Endothelial cell of umbilical vein (primary cell): Measurements from ENCODE around the gene TCF7L2. TPM values are rescaled to one million over a fixed set of nuclear protein-coding genes. Genes with fewer than 3 reads are reported as not detected.

Experiments
- BruUV-seq: library from RNA; stranded (reverse); fragments of 400-500 nt; replicated peaks from 2 replicates; lab custom pipeline; 2021; lab: Mats Ljungman, UMichigan
- CTCF ChIA-PET: fragments of 300-600, 350-600 bp; sonication (Branson Sonifier 250); formaldehyde crosslinking; loops from one replicate; lab custom pipeline; 2021; ENCODE audit warnings: antibody characterized with exemption, inconsistent platforms; lab: Charles Lee
- POLR2A ChIA-PET: fragments of 300-600, 350-600 bp; sonication (Branson Sonifier 250); formaldehyde crosslinking; loops from one replicate; lab custom pipeline; 2021; ENCODE audit warnings: antibody characterized with exemption, inconsistent platforms; lab: Charles Lee
- DNase-seq: peaks from one replicate; pipeline ENCODE4 v3.0.0-alpha.2; 2011; ENCODE audit warnings: low read depth, low spot score
- FAIRE-seq: peaks from 2 replicates; lab custom pipeline; 2011; peaks lifted over from hg19 to GRCh38; lab: Jason Lieb, UNC
- H2AFZ ChIP-seq: 2 replicates; pipeline ENCODE4 v1.6.0; 2012; ENCODE audit warnings: low read depth, low read length, control low read depth, inconsistent platforms
- H3K27ac ChIP-seq: 2 replicates; pipeline ENCODE4 v1.5.1; 2011; ENCODE audit warnings: low read depth, mild to moderate bottlenecking, control low read depth, low read length, moderate library complexity; ENCODE audit not compliant: insufficient read depth
- H3K27me3 ChIP-seq, 2 experiments: 2 replicates each; pipeline versions ENCODE4 v1.6.0 to v1.6.1; 2011; ENCODE audit warnings: low read length in 2 of 2, mixed read lengths in 1 of 2; ENCODE audit not compliant: control insufficient read depth in 2 of 2, insufficient read depth in 2 of 2
- H3K36me3 ChIP-seq, 2 experiments: 2 replicates in 1 of 2; 3 replicates in 1 of 2; pipeline ENCODE4 v1.5.1; 2011; ENCODE audit warnings: low read length in 2 of 2, mild to moderate bottlenecking in 1 of 2, moderate library complexity in 1 of 2; ENCODE audit not compliant: control insufficient read depth in 2 of 2, insufficient read depth in 2 of 2; ENCODE audit errors: extremely low read depth in 1 of 2
- H3K4me1 ChIP-seq: 3 replicates; pipeline ENCODE4 v1.5.1; 2011; ENCODE audit warnings: mild to moderate bottlenecking, low read length; ENCODE audit not compliant: control insufficient read depth, insufficient read depth; ENCODE audit errors: extremely low read depth
- H3K4me2 ChIP-seq: 2 replicates; pipeline ENCODE4 v1.6.1; 2011; ENCODE audit warnings: low read length, control low read depth, mixed read lengths; ENCODE audit not compliant: insufficient read depth
- H3K4me3 ChIP-seq, 3 experiments: fragments of 200-600 bp in 1 of 3; sonication (generic), shearing (Covaris generic) in 1 of 3; replicated peaks in 1 of 3; 2 replicates each; pipeline ENCODE4 v1.5.1; 2011 to 2016; ENCODE audit warnings: control low read depth in 3 of 3, low read length in 3 of 3, mild to moderate bottlenecking in 2 of 3, inconsistent platforms in 1 of 3, low read depth in 1 of 3, moderate library complexity in 1 of 3; ENCODE audit not compliant: insufficient read depth in 1 of 3
- H3K79me2 ChIP-seq: 2 replicates; pipeline ENCODE4 v1.6.0; 2012; ENCODE audit warnings: low read length, inconsistent platforms; ENCODE audit not compliant: control insufficient read depth, insufficient read depth
- H3K9ac ChIP-seq: replicated peaks from 2 replicates; pipeline ENCODE3; 2011; ENCODE audit warnings: low read length, control low read depth; ENCODE audit not compliant: insufficient read depth; ENCODE audit errors: extremely low read depth
- H3K9me1 ChIP-seq: replicated peaks from 3 replicates; pipeline ENCODE4 v1.6.0; 2011; ENCODE audit warnings: mild to moderate bottlenecking, low read length; ENCODE audit not compliant: control insufficient read depth, insufficient read depth; ENCODE audit errors: extremely low read depth
- H3K9me3 ChIP-seq: replicated peaks from 2 replicates; pipeline ENCODE4 v1.5.1; 2012; ENCODE audit warnings: low read length, inconsistent platforms; ENCODE audit not compliant: control insufficient read depth, insufficient read depth
- H4K20me1 ChIP-seq: replicated peaks from 2 replicates; pipeline ENCODE3; 2011; ENCODE audit warnings: mild to moderate bottlenecking, low read length; ENCODE audit not compliant: control insufficient read depth, insufficient read depth; ENCODE audit errors: extremely low read depth
- EZH2 ChIP-seq: IDR thresholded peaks from 2 replicates; pipeline ENCODE4 v1.6.1; 2012; ENCODE audit warnings: borderline replicate concordance, low read depth, mild to moderate bottlenecking, moderate library complexity, low read length, inconsistent platforms; ENCODE audit not compliant: severe bottlenecking
- FOS ChIP-seq: IDR thresholded peaks from 2 replicates; pipeline ENCODE4 v1.6.1; 2011; ENCODE audit warnings: mild to moderate bottlenecking, low read length, moderate library complexity, borderline replicate concordance; ENCODE audit not compliant: insufficient read depth
- GATA2 ChIP-seq: IDR thresholded peaks from 2 replicates; pipeline ENCODE4 v1.7.0; 2011; ENCODE audit warnings: low read depth, mild to moderate bottlenecking, moderate library complexity, mixed read lengths, low read length; ENCODE audit not compliant: insufficient read length, insufficient read depth
- JUN ChIP-seq: IDR thresholded peaks from 2 replicates; pipeline ENCODE4 v1.6.1; 2011; ENCODE audit warnings: borderline replicate concordance, low read depth; ENCODE audit not compliant: insufficient read length, insufficient read depth
- MAX ChIP-seq: IDR thresholded peaks from 2 replicates; pipeline ENCODE4 v1.6.1; 2011; ENCODE audit not compliant: insufficient read depth, insufficient read length
- MYC ChIP-seq: IDR thresholded peaks from one replicate; pipeline ENCODE4 v1.6.1; 2011; ENCODE audit warnings: mild to moderate bottlenecking, low read depth, low read length
- POLR2A ChIP-seq: IDR thresholded peaks from 2 replicates; pipeline ENCODE4 v1.6.1; 2012; ENCODE audit warnings: low read depth, mild to moderate bottlenecking, control low read depth, low read length
- POLR2AphosphoS5 ChIP-seq: IDR thresholded peaks from 2 replicates; pipeline ENCODE4 v1.6.1; 2012; ENCODE audit warnings: low read depth, mild to moderate bottlenecking, control low read depth, low read length, moderate library complexity; ENCODE audit not compliant: insufficient read depth
- dilution Hi-C: fragments of 300-500 bp; cut with MboI; formaldehyde crosslinking; loops from one replicate; pipeline ENCODE4 v1.15.0; 2019; ENCODE audit warnings: low sequenced_read_pairs; ENCODE audit not compliant: extremely low pct_ligation_motif_present
- intact Hi-C: fragments of 100-400 bp; cut with micrococcal nuclease; formaldehyde crosslinking; loops from one replicate; pipeline ENCODE4 v1.10.0; 2022
- polyA plus RNA-seq, 4 experiments: library from polyadenylated mRNA; depleted of rRNA in 3 of 4; stranded (reverse) in 3 of 4; unstranded in 1 of 4; fragments of >200 nt; gene quantifications; 2 replicates each; pipeline versions ENCODE4 v1.2.1 to v1.2.3, GENCODE V29; 2011 to 2012; ENCODE audit warnings: missing spikeins in 1 of 4
- total RNA-seq: library from RNA; stranded (reverse); gene quantifications from 2 replicates; pipeline ENCODE4 v1.2.3, GENCODE V29; 2021
- TF ChIP-seq, protein P1 (sequence below), 2 donors: IDR thresholded peaks; 1 replicate in 1 of 2; 2 replicates in 1 of 2; pipeline ENCODE4 v1.5.1; 2011; ENCODE audit warnings: low read length in 2 of 2, mild to moderate bottlenecking in 2 of 2, moderate library complexity in 2 of 2, control low read depth in 1 of 2, inconsistent platforms in 1 of 2, low read depth in 1 of 2; ENCODE audit not compliant: insufficient read depth in 1 of 2; ENCODE audit errors: extremely low read depth in 1 of 2

The TCF7L2 gene
- total and polyA plus RNA-seq, 2 donors (not counting 3 experiments of a cell fraction or from before 2014, with no cell fraction given) = 9.9 to 21.8 TPM

DNA sequence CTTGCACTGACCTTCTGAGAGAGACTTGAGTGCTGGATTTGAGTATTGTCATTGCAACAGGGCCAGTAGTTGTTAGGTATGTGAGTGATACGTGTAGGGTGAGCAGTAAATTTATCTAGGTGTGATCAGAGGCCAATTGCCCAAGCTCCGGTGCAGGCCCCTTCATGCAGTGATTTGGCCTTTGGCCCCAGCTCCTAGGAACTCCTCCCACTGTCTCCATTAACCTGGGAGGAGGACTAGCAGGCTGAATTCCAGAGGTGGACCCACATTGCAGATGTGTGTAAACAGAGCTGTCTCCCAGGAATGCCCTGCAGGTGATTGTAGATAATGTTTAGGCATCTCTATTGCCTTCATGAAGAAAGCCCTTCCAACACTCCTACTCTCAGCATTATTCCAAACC lies 19.5 kb downstream of the TCF7L2 start:
- H3K36me3 ChIP-seq = no peaks in the 10 kb centered on the region
- CTCF ChIA-PET = interaction anchor here (0.7 kb wide), 1 partner anchor 51 kb away, joined by 3 read pairs; no protein-coding TSS in a partner anchor
- TF ChIP-seq POLR2A (no peak), MAX (no peak), FOS (no peak), MYC (no peak), EZH2 (no peak), POLR2AphosphoS5 (no peak), JUN (no peak), GATA2 (no peak)
- TF ChIP-seq, protein P1, sequence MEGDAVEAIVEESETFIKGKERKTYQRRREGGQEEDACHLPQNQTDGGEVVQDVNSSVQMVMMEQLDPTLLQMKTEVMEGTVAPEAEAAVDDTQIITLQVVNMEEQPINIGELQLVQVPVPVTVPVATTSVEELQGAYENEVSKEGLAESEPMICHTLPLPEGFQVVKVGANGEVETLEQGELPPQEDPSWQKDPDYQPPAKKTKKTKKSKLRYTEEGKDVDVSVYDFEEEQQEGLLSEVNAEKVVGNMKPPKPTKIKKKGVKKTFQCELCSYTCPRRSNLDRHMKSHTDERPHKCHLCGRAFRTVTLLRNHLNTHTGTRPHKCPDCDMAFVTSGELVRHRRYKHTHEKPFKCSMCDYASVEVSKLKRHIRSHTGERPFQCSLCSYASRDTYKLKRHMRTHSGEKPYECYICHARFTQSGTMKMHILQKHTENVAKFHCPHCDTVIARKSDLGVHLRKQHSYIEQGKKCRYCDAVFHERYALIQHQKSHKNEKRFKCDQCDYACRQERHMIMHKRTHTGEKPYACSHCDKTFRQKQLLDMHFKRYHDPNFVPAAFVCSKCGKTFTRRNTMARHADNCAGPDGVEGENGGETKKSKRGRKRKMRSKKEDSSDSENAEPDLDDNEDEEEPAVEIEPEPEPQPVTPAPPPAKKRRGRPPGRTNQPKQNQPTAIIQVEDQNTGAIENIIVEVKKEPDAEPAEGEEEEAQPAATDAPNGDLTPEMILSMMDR (IDR thresholded peaks at IDR 0.05; ENCODE audit: extremely low read depth in 1 of 2, insufficient read depth in 1 of 2, low read depth in 1 of 2, low read length in 2 of 2) = no peak
- H3K27ac ChIP-seq = no peak overlapping the region
- no peaks in the 10 kb centered on the region for H3K27me3 ChIP-seq
- H3K4me1 ChIP-seq = peaks cover 12% of the 10 kb centered on the region
- peaks cover 30% of the 10 kb centered on the region for H3K79me2 ChIP-seq
- H3K9me3 ChIP-seq = no peaks in the 10 kb centered on the region
- POLR2A ChIA-PET = no interaction called here
- no peak overlapping the region for H3K4me3 ChIP-seq
- intact Hi-C loops = no loop called here
- H4K20me1 ChIP-seq = no peaks in the 10 kb centered on the region
- no peak overlapping the region for H3K4me2 ChIP-seq
- no peak for FAIRE-seq
- no peak overlapping the region for H3K9ac ChIP-seq
- H2AFZ ChIP-seq = no peak overlapping the region
- dilution Hi-C loops = no loop called here
- no peak for DNase-seq
- no TSS peak for BruUV-seq
- H3K9me1 ChIP-seq = no peaks in the 10 kb centered on the region
